K562 (cell line): ENCODE data around the gene HDAC6. TPM values are rescaled to one million over a fixed set of nuclear protein-coding genes. Genes with fewer than 3 reads are reported as not detected.
A peak's percentile ranks its signal among the peaks of the same experiment; 100 is the strongest.

ENCODE experiments used
- ATF3 ChIP-seq, 2 experiments: fragments of 450-650 bp in 1 of 2; sonication (generic) in 1 of 2; formaldehyde crosslinking in 1 of 2; IDR thresholded peaks in 1 of 2; conservative IDR thresholded peaks in 1 of 2; 2 replicates each; pipeline versions ENCODE4 v1.6.1 to v1.8.1; 2016 to 2023; ENCODE audit warnings: mild to moderate bottlenecking in 2 of 2, moderate library complexity in 2 of 2, inconsistent platforms in 1 of 2, missing genetic modification reagents in 1 of 2
- CREB1 ChIP-seq, 2 experiments: sonication (generic) in 1 of 2; formaldehyde crosslinking in 1 of 2; IDR thresholded peaks; 2 replicates each; pipeline versions ENCODE4 v1.6.1 to v1.8.0; 2012 to 2022; ENCODE audit warnings: inconsistent platforms in 1 of 2, mild to moderate bottlenecking in 1 of 2, missing genetic modification reagents in 1 of 2, moderate library complexity in 1 of 2
- GABPB2 ChIP-seq: fragments of 250-450 bp; sonication (Bioruptor Pico); conservative IDR thresholded peaks from 2 replicates; pipeline ENCODE4 v1.5.1; 2021; ENCODE audit warnings: mild to moderate bottlenecking
- GTF2A2 ChIP-seq: IDR thresholded peaks from 2 replicates; pipeline ENCODE4 v1.6.1; 2016; ENCODE audit warnings: mild to moderate bottlenecking, missing genetic modification characterization, missing compliant biosample characterization
- HMBOX1 ChIP-seq: sonication (generic); IDR thresholded peaks from 2 replicates; pipeline ENCODE4 v1.6.1; 2016
- RHOXF2B ChIP-seq: fragments of 250-450 bp; sonication (Bioruptor Pico); conservative IDR thresholded peaks from 2 replicates; pipeline ENCODE4 v1.5.1; 2021
- SOX6 ChIP-seq: fragments of 450-650 bp; IDR thresholded peaks from 2 replicates; pipeline ENCODE4 v1.6.1; 2014; ENCODE audit warnings: mild to moderate bottlenecking
- TBP ChIP-seq: optimal IDR thresholded peaks from 2 replicates; pipeline ENCODE3; 2011; ENCODE audit warnings: low read depth, low read length, improper control_type of control experiment
- polyA plus RNA-seq, 8 experiments: library from polyadenylated mRNA; depleted of rRNA in 4 of 8; stranded (reverse) in 5 of 8; unstranded in 3 of 8; fragments of >200 nt; fragmentation: Nextera tagmentation in 2 of 8; fragmentation: Illumina TruSeq in 1 of 8; extraction: Ambion mirVana in 2 of 8; extraction: Trizol in 1 of 8; gene quantifications; 2 replicates each; pipeline versions ENCODE4 v1.2.1 to v1.2.3, GENCODE V29; 2011 to 2014; ENCODE audit warnings: inconsistent platforms in 1 of 8, missing spikeins in 1 of 8
- total RNA-seq, 7 experiments: library from RNA; depleted of rRNA in 6 of 7; stranded (reverse); fragments of >200 nt in 6 of 7; fragmentation: Illumina TruSeq in 2 of 7; extraction: Trizol in 2 of 7; gene quantifications; 2 replicates each; pipeline versions ENCODE4 v1.2.1 to v1.2.3, GENCODE V29; 2011 to 2021; ENCODE audit warnings: low replicate concordance in 1 of 7
- TF ChIP-seq, protein P1 (sequence below): fragments of 250-450 bp; sonication (Bioruptor Pico); IDR thresholded peaks from 2 replicates; pipeline ENCODE4 v1.4.0; 2020
- TF ChIP-seq, protein P2 (sequence below), 3 experiments: fragments of 200-800 bp in 1 of 3; fragments of 250-450 bp in 1 of 3; fragments of 450-650 bp in 1 of 3; sonication (Bioruptor Pico) in 1 of 3; sonication (Bioruptor generic) in 1 of 3; formaldehyde crosslinking in 1 of 3; IDR thresholded peaks; 2 replicates each; pipeline versions ENCODE4 v1.6.1 to v1.8.0; 2016 to 2022; ENCODE audit warnings: mild to moderate bottlenecking in 2 of 3, missing genetic modification characterization in 2 of 3, missing compliant biosample characterization in 1 of 3, moderate library complexity in 1 of 3
- TF ChIP-seq, protein P3 (sequence below): sonication (generic); formaldehyde crosslinking; IDR thresholded peaks from 2 replicates; pipeline ENCODE4 v1.8.0; 2022; ENCODE audit warnings: missing genetic modification reagents, mild to moderate bottlenecking, borderline replicate concordance

HDAC6 gene
- total and polyA plus RNA-seq, 9 of the 15 experiments (the other 6 are each of a cell fraction or from before 2014, with no cell fraction given) = 29.9 to 101 (median 71.2) TPM

- TF ChIP-seq GTF2A2 (tag) (no peak), ATF3 (IDR thresholded peaks at IDR 0.05) (peak; percentile 49; the same call in 1 of the 2 replicates), ATF3 (CRISPR knock-in tag; conservative IDR thresholded peaks at IDR 0.05) (no peak; the same call in 1 of the 2 replicates), GABPB2 (no peak), SOX6 (no peak), CREB1 (IDR thresholded peaks at IDR 0.05) (peak; percentile 98), CREB1 (CRISPR knock-in tag; IDR thresholded peaks at IDR 0.05) (peak; percentile 99), TBP (no peak), RHOXF2B (CRISPR knock-in tag) (no peak), HMBOX1 (peak; percentile 74; the same call in 1 of the 2 replicates)
- TF ChIP-seq, protein P1, sequence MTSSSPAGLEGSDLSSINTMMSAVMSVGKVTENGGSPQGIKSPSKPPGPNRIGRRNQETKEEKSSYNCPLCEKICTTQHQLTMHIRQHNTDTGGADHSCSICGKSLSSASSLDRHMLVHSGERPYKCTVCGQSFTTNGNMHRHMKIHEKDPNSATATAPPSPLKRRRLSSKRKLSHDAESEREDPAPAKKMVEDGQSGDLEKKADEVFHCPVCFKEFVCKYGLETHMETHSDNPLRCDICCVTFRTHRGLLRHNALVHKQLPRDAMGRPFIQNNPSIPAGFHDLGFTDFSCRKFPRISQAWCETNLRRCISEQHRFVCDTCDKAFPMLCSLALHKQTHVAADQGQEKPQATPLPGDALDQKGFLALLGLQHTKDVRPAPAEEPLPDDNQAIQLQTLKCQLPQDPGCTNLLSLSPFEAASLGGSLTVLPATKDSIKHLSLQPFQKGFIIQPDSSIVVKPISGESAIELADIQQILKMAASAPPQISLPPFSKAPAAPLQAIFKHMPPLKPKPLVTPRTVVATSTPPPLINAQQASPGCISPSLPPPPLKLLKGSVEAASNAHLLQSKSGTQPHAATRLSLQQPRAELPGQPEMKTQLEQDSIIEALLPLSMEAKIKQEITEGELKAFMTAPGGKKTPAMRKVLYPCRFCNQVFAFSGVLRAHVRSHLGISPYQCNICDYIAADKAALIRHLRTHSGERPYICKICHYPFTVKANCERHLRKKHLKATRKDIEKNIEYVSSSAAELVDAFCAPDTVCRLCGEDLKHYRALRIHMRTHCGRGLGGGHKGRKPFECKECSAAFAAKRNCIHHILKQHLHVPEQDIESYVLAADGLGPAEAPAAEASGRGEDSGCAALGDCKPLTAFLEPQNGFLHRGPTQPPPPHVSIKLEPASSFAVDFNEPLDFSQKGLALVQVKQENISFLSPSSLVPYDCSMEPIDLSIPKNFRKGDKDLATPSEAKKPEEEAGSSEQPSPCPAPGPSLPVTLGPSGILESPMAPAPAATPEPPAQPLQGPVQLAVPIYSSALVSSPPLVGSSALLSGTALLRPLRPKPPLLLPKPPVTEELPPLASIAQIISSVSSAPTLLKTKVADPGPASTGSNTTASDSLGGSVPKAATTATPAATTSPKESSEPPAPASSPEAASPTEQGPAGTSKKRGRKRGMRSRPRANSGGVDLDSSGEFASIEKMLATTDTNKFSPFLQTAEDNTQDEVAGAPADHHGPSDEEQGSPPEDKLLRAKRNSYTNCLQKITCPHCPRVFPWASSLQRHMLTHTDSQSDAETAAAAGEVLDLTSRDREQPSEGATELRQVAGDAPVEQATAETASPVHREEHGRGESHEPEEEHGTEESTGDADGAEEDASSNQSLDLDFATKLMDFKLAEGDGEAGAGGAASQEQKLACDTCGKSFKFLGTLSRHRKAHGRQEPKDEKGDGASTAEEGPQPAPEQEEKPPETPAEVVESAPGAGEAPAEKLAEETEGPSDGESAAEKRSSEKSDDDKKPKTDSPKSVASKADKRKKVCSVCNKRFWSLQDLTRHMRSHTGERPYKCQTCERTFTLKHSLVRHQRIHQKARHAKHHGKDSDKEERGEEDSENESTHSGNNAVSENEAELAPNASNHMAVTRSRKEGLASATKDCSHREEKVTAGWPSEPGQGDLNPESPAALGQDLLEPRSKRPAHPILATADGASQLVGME (CRISPR knock-in tag) = no peak
- TF ChIP-seq, protein P2, sequence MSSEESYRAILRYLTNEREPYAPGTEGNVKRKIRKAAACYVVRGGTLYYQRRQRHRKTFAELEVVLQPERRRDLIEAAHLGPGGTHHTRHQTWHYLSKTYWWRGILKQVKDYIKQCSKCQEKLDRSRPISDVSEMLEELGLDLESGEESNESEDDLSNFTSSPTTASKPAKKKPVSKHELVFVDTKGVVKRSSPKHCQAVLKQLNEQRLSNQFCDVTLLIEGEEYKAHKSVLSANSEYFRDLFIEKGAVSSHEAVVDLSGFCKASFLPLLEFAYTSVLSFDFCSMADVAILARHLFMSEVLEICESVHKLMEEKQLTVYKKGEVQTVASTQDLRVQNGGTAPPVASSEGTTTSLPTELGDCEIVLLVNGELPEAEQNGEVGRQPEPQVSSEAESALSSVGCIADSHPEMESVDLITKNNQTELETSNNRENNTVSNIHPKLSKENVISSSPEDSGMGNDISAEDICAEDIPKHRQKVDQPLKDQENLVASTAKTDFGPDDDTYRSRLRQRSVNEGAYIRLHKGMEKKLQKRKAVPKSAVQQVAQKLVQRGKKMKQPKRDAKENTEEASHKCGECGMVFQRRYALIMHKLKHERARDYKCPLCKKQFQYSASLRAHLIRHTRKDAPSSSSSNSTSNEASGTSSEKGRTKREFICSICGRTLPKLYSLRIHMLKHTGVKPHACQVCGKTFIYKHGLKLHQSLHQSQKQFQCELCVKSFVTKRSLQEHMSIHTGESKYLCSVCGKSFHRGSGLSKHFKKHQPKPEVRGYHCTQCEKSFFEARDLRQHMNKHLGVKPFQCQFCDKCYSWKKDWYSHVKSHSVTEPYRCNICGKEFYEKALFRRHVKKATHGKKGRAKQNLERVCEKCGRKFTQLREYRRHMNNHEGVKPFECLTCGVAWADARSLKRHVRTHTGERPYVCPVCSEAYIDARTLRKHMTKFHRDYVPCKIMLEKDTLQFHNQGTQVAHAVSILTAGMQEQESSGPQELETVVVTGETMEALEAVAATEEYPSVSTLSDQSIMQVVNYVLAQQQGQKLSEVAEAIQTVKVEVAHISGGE (CRISPR knock-in tag; IDR thresholded peaks at IDR 0.05) = no peak
- TF ChIP-seq, protein P3, sequence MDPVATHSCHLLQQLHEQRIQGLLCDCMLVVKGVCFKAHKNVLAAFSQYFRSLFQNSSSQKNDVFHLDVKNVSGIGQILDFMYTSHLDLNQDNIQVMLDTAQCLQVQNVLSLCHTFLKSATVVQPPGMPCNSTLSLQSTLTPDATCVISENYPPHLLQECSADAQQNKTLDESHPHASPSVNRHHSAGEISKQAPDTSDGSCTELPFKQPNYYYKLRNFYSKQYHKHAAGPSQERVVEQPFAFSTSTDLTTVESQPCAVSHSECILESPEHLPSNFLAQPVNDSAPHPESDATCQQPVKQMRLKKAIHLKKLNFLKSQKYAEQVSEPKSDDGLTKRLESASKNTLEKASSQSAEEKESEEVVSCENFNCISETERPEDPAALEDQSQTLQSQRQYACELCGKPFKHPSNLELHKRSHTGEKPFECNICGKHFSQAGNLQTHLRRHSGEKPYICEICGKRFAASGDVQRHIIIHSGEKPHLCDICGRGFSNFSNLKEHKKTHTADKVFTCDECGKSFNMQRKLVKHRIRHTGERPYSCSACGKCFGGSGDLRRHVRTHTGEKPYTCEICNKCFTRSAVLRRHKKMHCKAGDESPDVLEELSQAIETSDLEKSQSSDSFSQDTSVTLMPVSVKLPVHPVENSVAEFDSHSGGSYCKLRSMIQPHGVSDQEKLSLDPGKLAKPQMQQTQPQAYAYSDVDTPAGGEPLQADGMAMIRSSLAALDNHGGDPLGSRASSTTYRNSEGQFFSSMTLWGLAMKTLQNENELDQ = no peak
Observed at GRCh38 chrX:48801280-48802088, at the start of gene HDAC6 (continued).
